ENCODE results near the gene ADCY3.

Gene ADCY3

DNA sequence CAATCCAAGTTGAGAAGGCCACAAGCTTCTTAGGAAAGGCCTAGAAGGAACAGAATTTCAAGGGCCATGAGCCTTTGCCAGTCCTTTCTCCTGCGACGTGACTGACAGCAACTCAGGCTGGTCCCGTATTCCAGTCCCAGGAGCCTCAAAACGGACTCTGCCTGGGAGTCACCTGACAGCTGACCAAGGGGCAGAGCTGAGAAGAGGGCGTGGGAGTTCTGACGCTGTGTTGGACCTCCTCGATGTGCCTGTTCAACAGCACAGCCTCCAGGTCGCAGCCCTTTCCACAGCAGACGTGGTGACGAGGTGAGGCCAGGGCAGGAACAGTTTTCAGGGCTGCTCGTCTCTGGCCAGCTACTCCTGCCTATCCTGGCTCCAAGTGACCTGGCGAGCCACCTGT lies 89.3 kb downstream of the ADCY3 start:
- DNase-seq (ENCODE audit: low read depth), result no peak

GRCh38 chr2:24830351-24830750 lies 89.7 kb downstream of the ADCY3 start:
- DNase-seq (ENCODE audit: low read depth), result no peak

- no peak for DNase-seq (ENCODE audit: low read depth)
Measured at GRCh38 chr2:24828238-24828996, 91.6 kb downstream of the ADCY3 start.

- DNase-seq (ENCODE audit: low read depth), result peak; percentile 69
Measured at GRCh38 chr2:24827321-24828237, 92.5 kb downstream of the ADCY3 start.

DNA sequence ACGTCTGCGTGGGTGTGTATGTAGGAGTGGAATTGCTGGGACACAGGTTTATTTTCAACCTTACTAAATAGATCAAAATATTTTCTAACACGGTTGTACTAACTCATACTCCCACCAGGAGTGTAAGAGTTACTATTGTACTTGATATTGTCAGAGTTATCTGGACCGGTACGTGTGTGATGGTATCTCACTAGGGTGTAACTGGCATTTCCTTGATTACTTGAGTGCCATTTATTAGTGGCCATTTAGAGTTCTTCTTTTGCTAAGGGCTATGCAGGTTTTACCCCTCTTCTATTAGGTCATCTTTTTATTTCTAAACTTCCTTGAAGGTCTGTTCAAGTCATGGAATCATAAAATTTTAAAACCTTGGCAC lies 93.3 kb downstream of the ADCY3 start:
- no peak for DNase-seq (ENCODE audit: low read depth)

DNA sequence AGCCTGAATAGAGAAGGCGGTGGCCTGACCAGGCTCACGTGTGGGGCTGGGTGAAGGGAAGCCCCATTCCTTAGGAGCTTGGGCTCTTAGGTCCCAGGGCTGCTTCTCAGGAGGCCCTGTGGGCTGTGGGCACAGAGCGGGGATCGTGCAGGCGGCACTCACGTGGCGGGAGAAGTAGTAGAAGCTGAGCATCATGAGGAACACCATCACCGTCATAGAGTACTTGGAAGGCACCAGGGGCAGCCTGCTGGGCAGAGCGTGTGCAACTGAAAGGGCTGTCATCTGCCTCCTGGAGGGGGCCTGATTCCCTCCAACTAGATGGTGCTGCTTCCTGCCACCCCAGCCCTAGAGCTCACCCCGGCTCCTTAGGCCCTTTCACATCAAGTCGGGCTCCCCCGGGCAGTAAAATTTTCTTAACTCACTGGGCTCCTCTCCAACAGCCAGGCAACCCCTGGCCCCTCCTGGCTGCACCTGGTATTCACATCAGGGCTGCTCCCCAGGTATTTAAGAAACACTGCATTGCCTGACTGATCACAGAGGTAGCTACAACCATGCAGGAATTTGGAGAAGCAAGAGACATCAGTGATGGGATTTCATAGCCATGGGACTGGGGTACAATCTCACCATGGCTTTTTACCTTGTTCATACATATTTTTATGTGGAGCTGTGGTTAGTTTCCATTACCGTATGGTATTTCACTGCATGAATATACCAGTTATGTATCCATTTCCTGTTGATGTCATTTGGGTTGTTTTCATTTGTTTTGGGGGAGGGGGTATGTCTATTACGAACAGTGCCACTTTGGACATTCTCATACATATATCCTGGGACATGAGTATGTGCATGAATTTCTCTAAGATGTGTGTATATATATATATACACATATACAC lies 93.9 kb downstream of the ADCY3 start:
- no peak for DNase-seq (ENCODE audit: low read depth)

DNA sequence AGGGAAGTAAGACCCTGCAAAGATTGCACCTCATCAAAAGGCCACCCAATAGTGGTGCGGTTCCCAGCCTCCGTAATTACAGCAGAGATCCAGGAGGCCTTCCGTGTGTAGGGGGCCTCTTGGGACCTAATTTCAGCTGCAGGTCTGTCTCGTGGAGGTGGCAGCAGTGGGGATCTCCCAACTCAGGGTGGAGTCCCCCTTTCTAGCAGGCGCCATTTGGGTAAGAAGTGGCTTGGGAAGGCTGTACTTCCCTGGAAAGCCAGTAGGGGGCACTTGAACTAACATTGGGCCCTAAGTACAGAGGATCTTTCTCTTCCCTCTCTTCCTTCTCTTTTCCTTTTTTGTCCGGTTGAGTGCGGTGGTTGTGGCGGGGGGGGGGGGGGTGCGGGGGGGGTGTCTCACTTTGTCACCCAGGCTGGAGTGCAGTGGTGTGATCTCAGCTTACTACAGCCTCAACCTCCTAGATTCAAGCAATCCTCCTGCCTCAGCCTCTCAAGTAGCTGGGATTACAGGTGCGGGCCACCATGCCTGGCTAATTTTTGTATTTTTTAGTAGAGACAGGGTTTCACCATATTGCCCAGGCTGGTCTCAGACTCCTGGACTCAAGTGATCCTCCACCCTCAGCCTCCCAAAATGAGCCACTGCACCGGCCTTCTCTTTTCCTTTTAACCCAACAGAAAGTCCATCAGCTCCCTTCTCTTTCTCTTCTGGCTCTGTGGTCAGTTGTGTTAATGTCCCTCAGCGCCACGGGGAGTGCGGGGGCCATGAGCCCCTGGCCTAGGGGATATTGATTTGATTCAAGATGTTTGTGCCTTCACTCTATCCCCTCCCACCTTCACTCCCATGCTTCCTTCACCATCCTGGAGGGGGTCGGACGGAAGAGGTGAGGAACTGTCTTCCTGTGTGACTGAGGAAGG lies 94.8 kb downstream of the ADCY3 start:
- no peak for DNase-seq (ENCODE audit: low read depth)

DNA sequence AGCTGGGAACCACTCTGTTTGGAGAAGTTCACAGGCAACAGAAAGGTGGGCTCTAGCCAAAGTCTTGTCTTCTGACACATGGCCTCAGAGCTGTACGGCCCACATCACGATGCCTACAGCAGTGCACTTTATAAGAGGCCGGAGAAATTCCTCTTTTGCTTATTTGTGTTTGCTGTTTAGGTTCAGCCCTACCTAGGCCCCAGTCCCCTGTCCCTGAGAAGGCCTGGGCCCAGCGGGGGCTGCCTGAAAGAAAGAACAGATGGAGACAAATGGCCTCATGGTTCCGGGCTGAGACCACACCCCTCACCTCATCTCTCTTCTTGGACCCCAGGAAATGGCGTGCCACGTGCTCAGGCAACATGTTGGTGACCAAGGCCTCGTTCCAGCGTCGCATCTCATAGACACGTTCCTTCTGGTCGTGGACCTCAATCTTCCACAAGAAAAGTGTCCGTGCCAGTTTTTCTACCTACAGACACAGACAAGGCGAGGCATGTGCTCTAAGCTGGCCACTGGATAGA lies 95.9 kb downstream of the ADCY3 start:
- no peak for DNase-seq (ENCODE audit: low read depth)

GRCh38 chr2:24822049-24822706 lies 97.9 kb downstream of the ADCY3 start:
- no peak for DNase-seq (ENCODE audit: low read depth)

- DNase-seq (ENCODE audit: low read depth), result no peak
Measured at GRCh38 chr2:24821433-24821891, 98.6 kb downstream of the ADCY3 start.

GRCh38 chr2:24820598-24821432 lies 99.2 kb downstream of the ADCY3 start:
- no peak for DNase-seq (ENCODE audit: low read depth)

GRCh38 chr2:24820175-24820513 lies 99.9 kb downstream of the ADCY3 start:
- DNase-seq (ENCODE audit: low read depth), result no peak

DNA sequence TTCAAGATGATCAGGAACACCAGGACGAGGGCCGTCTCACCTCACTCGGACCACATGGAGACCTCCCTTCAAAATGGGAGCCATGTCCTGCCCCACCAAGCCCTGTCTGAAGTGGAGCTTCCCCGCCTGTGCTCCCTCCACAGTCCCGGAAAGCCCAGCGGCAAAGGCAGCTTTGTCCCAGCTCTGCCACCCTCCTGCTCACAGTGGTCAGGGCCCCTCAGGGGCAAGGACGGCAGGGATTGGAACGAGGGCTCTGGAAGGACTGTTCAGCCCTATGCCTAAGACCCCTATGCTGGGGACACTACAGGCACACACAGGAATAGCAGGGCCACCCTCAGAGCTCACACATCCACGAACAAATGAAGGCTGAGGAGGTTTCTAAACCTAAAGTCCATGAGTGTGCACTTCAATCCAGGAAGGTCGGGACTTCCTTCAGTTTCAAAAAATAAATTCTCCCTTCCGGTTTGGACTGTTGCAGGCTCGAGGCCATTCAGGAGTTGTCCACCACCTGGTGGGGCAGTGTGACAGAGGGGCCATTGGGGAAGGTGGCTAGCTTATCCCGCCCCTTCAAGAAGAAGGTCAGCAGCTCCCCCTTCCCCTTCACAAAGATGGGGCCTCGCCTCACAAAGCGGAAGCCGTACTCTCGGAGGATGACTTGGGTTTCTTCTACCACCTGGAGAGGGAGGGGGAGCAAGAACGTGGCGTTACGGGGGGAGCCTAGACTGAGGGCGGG lies 100.4 kb downstream of the ADCY3 start:
- DNase-seq (ENCODE audit: low read depth), result no peak

DNA sequence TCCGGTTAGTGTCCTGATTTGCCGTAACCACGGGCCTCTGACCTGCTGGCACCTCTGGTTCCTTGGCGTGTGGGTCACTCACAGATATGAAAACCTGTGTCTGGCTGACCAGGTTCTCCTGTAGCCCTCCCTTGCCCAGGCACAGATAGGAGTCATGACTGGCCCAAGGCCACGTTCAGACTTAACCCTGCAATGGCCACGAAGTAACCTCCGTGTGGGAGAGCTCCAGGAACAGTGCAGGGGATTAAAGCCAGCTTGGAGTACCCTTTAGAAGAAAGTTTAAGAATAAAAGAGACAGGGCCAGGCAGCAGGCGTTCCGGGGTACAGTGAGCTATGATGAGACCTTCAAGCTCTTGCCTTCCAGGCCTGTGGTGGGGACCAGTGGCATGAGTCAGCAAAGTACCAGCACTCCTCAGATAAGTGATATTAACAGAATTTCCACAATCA lies 101.3 kb downstream of the ADCY3 start:
- DNase-seq (ENCODE audit: low read depth), result no peak

DNA sequence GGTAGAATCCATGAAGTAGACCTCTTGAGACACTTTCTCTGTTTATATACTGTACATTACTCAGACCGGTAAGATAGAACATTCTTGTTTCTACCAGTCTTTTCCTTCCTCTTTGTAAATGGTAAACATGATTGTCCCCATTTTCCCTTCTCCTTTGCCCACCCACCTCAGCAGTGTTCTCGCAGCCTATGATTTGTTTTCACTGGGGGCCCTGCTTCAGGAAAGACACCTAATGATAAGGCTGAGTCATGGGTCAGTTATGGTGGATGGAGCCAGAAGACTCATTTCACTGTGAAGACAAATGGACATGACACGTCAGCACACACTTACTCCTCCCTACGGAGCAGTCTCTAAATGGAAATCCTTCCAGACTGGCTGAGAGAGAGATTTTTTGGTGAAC lies 103.2 kb downstream of the ADCY3 start:
- DNase-seq (ENCODE audit: low read depth), result peak; percentile 49

GRCh38 chr2:24816404-24816803 lies 103.6 kb downstream of the ADCY3 start:
- DNase-seq (ENCODE audit: low read depth), result no peak

GRCh38 chr2:24815171-24815570 lies 104.9 kb downstream of the ADCY3 start:
- no peak for DNase-seq (ENCODE audit: low read depth)

DNA sequence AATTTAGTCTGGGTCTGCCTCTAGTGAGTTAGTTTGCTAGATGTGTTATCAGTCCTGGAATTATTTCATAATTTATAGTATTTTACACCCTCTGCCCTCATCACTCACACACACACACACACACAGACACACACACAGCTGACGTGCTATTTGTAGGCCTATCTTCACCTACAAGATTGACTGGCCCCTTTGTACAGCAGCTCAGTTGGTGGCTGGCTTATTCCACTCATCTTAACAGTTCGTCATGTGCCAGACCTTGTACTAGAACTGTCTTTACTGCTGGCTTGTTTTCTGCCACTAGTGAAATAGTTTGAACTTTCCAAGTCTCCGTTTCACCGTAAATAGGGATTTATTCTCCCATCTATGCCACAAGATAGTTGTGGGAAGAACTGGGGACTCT lies 105.5 kb downstream of the ADCY3 start:
- no peak for DNase-seq (ENCODE audit: low read depth)

DNA sequence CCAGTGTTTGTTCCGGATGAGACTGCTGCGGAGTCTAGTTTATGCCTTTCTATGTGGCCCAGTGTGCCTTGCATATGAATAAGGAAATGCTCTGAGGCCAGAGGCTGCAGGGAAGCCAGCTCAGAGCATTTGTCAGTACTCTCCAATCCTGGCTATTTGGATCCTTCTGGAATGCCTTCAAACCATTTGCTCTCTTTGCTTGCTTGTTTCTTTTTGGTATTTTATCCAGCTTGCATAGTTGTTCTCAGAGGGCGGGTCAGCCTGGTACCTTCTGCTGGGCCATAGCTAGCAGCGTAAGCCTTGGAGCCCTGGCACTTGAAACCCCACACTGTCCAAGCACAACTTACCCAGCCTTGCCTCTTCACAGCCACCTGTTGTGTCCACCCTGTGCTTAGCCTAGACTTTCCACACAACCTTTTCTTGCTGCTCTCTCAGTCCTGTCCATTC lies 106.3 kb downstream of the ADCY3 start:
- DNase-seq (ENCODE audit: low read depth), result no peak

Data from stromal cell of bone marrow (primary cell).